Ascending aorta (tissue), 2 donors: ENCODE measurements around the gene LTBP2. TPM values are rescaled to one million over a fixed set of nuclear protein-coding genes. Genes with fewer than 3 reads are reported as not detected.

Experiments
- DNase-seq, 2 donors: peaks; one replicate each; pipeline ENCODE4 v3.0.0-alpha.2; 2019; ENCODE audit warnings: low spot score in 2 of 2
- H3K27ac ChIP-seq, 2 donors: fragments of 200-600 bp; sonication (generic); one replicate each; pipeline ENCODE4 v1.5.1; 2016 to 2017; ENCODE audit warnings: mild to moderate bottlenecking in 1 of 2
- H3K27me3 ChIP-seq: fragments of 200-600 bp; sonication (generic); one replicate; pipeline ENCODE4 v1.5.1; 2017
- H3K36me3 ChIP-seq, 2 donors: fragments of 200-600 bp; sonication (generic); one replicate each; pipeline ENCODE4 v1.5.1; 2016
- H3K4me1 ChIP-seq, 2 donors: fragments of 200-600 bp; sonication (generic); one replicate each; pipeline ENCODE4 v1.5.1; 2016 to 2017; ENCODE audit warnings: mild to moderate bottlenecking in 1 of 2
- H3K4me3 ChIP-seq, 2 donors: fragments of 200-600 bp; sonication (generic); one replicate each; pipeline ENCODE4 v1.5.1; 2016 to 2017; ENCODE audit warnings: mild to moderate bottlenecking in 1 of 2
- H3K9me3 ChIP-seq, 2 donors: fragments of 200-600 bp; sonication (generic); one replicate each; pipeline ENCODE4 v1.5.1; 2016
- CTCF ChIP-seq, 3 experiments: fragments of 200-600 bp in 2 of 3; fragments of 450-650 bp in 1 of 3; sonication (generic) in 2 of 3; IDR thresholded peaks; one replicate each; pipeline ENCODE4 v1.5.1; 2016 to 2019; ENCODE audit warnings: antibody characterized with exemption in 3 of 3, mild to moderate bottlenecking in 1 of 3, moderate library complexity in 1 of 3
- intact Hi-C: fragments of 100-400 bp; cut with DNase I; formaldehyde crosslinking; loops from one replicate; pipeline ENCODE4 v1.15.1; 2023
- total RNA-seq: library from RNA; depleted of rRNA; stranded (reverse); fragments of >200 nt; gene quantifications from one replicate; pipeline ENCODE4 v1.1.0, GENCODE V29; 2016

Gene LTBP2
- total RNA-seq, 1 donor from 2014 or later: 383 TPM

DNA sequence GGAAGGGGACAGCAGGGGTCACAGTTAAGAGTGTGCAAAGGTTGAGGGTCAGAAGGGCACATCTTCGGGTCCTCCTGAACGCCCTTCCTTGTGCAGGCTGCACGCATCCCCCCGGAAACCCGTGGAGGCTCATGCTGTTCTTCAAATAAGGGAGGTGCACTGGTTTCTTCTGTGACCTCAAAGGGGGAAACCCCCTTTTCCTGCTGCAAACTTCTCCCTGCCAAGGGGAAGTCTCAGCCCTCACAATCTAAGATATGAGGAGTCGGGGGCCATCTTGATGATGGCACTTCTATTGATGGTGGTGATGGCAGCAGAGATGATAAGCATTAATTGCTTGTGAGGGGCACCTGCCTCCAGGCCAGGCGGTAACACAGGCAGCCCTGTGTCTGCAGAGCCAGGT is 78.5 kb downstream of the LTBP2 start:
- H3K27me3 ChIP-seq: no peaks in the 10 kb centered on the region
- H3K4me1 ChIP-seq: no peaks in the 10 kb centered on the region
- H3K27ac ChIP-seq: no peak overlapping the region
- no peak overlapping the region for H3K4me3 ChIP-seq
- peaks cover 82 to 89% of the 10 kb centered on the region in 2 donors for H3K36me3 ChIP-seq
- intact Hi-C loops: no loop called here
- TF ChIP-seq CTCF (IDR thresholded peaks at IDR 0.05): no peak
- H3K9me3 ChIP-seq: no peaks in the 10 kb centered on the region
- no peak for DNase-seq

GRCh38 chr14:74532246-74532645 is 79.8 kb downstream of the LTBP2 start:
- Histone ChIP-seq H3K4me1 (no peaks in the 10 kb centered on the region), H3K36me3 (peaks cover 81 to 90% of the 10 kb centered on the region in 2 donors), H3K27me3 (no peaks in the 10 kb centered on the region), H3K27ac (peak overlapping the region in 1 of 2 donors; percentile 28), H3K9me3 (no peaks in the 10 kb centered on the region), H3K4me3 (no peak overlapping the region)
- intact Hi-C loops: no loop called here
- no peak for TF ChIP-seq CTCF (IDR thresholded peaks at IDR 0.05)
- DNase-seq: no peak

DNA sequence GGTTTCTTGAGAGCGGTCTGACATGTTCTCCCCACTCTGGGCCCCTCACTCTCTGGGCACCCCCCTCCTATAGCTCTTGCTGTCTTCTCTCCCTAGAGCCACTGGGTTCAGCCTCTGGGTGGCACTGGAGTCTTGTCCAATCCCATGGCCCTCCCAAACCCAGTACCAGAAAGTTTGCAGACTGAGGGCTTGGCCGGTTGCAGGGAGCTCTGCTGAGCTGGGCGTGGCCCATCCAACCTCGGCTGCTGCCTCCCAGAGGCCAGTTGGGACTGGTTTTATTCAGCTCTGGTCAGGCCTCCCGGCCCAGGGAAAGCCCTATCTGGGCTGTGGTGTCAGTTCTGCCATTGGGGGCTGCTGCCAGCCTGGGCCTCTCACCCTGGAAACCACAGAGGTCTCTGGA is 80.6 kb downstream of the LTBP2 start:
- H3K4me1 ChIP-seq: no peaks in the 10 kb centered on the region
- no peak for DNase-seq
- peak overlapping the region; percentile 22 to 28 for H3K27ac ChIP-seq
- H3K27me3 ChIP-seq: no peaks in the 10 kb centered on the region
- intact Hi-C loops: no loop called here
- H3K4me3 ChIP-seq: no peak overlapping the region
- no peaks in the 10 kb centered on the region for H3K9me3 ChIP-seq
- peaks cover 77 to 94% of the 10 kb centered on the region in 2 donors for H3K36me3 ChIP-seq
- TF ChIP-seq CTCF (IDR thresholded peaks at IDR 0.05): peak in 1 of 3 experiments; percentile 12

DNA sequence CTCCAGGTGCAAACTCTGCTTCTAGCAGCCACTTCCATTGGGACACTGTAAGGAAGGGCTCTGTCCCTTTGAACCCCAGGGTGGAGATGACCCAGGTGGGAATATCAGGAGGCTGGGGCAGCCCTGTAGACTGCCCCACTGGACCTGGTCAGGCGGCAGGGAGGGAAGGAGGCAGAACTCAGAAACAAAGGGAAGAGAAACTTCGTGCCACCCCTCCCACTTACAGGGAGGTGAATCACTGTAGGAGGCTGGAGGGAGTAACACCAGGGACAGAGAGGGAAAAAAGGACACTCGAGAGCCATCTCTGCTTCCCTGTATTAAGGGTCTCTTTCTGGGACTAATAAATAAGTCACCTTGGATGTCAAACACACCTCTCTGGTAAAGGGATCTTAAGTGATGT is 81.0 kb downstream of the LTBP2 start:
- DNase-seq: no peak
- intact Hi-C loops: no loop called here
- Histone ChIP-seq H3K9me3 (no peaks in the 10 kb centered on the region), H3K4me1 (no peaks in the 10 kb centered on the region), H3K27ac (no peak overlapping the region), H3K4me3 (no peak overlapping the region), H3K36me3 (peaks cover 72 to 94% of the 10 kb centered on the region in 2 donors), H3K27me3 (no peaks in the 10 kb centered on the region)
- no peak for TF ChIP-seq CTCF (IDR thresholded peaks at IDR 0.05)

GRCh38 chr14:74528886-74529285 is 83.2 kb downstream of the LTBP2 start:
- Histone ChIP-seq H3K4me3 (no peak overlapping the region), H3K9me3 (no peaks in the 10 kb centered on the region), H3K36me3 (peaks cover 60 to 90% of the 10 kb centered on the region in 2 donors), H3K27me3 (no peaks in the 10 kb centered on the region), H3K4me1 (peaks cover 0 to 3% of the 10 kb centered on the region in 2 donors), H3K27ac (peak overlapping the region; percentile 9 to 13)
- no peak for TF ChIP-seq CTCF (IDR thresholded peaks at IDR 0.05)
- intact Hi-C loops: no loop called here
- no peak for DNase-seq

DNA sequence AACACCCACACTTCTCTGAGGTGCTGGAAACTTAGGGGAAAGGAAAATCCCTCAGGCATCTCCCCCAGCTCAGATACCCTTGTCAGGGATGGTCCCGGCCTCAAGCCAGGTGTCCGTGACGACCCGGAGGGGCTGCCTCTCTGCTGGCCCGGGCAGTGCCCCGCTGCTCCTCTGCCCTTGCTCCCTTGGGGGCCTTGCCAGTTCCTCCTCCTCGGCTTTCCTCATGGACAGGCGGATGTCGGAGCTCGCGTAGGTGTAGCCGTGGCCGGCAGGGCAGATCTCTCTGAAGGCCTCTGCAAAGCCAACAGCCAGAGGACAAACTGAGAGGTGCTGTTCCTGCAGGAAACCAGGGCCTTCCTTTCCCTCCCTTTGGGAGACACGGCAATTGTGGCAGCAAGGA is 83.6 kb downstream of the LTBP2 start:
- H3K9me3 ChIP-seq: no peaks in the 10 kb centered on the region
- H3K27ac ChIP-seq: peak overlapping the region; percentile 25 to 43
- H3K4me1 ChIP-seq: peaks cover 0 to 3% of the 10 kb centered on the region in 2 donors
- DNase-seq: no peak
- intact Hi-C loops: no loop called here
- H3K4me3 ChIP-seq: no peak overlapping the region
- no peak for TF ChIP-seq CTCF (IDR thresholded peaks at IDR 0.05)
- H3K27me3 ChIP-seq: no peaks in the 10 kb centered on the region
- H3K36me3 ChIP-seq: peaks cover 56 to 85% of the 10 kb centered on the region in 2 donors
